Measurements from ENCODE around the gene OAT. TPM values are rescaled to one million over a fixed set of nuclear protein-coding genes. Genes with fewer than 3 reads are reported as not detected.

OAT gene
- total RNA-seq, 1 donor from 2014 or later: 54.2 TPM

- Histone ChIP-seq H3K4me3 (peak within 1 kb of the TSS; percentile 14), H3K36me3 (no peaks in the 10 kb centered on the region), H3K9me3 (no peaks in the 10 kb centered on the region), H3K27ac (no peak within 1 kb of the TSS), H3K27me3 (ENCODE audit: low read depth) (peaks cover 89% of the 10 kb centered on the region), H3K4me1 (peaks cover 16% of the 10 kb centered on the region)
- no peak for DNase-seq
- TF ChIP-seq CTCF (IDR thresholded peaks at IDR 0.05): no peak
- intact Hi-C loops (cut with DNase I): no loop called here
- peak; percentile 19 to 58 for ATAC-seq
Measured at GRCh38 chr10:124450012-124450782, 31.5 kb upstream of the OAT start, which contains the start of gene NKX1-2. Gene NKX1-2, minus strand, starts transcription at chr10:124450035. Its CDS starts 92 bp downstream, at chr10:124449943.

- ATAC-seq (no peak), DNase-seq (no peak)
- no peaks in the 10 kb centered on the region for H3K9me3 ChIP-seq
- peaks cover 97% of the 10 kb centered on the region for H3K27me3 ChIP-seq (ENCODE audit: low read depth)
- no peak overlapping the region for H3K27ac ChIP-seq
- intact Hi-C loops (cut with DNase I): no loop called here
- peaks cover 16% of the 10 kb centered on the region for H3K4me1 ChIP-seq
- no peaks in the 10 kb centered on the region for H3K36me3 ChIP-seq
- peak overlapping the region; percentile 14 for H3K4me3 ChIP-seq
- no peak for TF ChIP-seq CTCF (IDR thresholded peaks at IDR 0.05)
Measured at GRCh38 chr10:124449170-124450011, 30.7 kb upstream of the OAT start.

DNA sequence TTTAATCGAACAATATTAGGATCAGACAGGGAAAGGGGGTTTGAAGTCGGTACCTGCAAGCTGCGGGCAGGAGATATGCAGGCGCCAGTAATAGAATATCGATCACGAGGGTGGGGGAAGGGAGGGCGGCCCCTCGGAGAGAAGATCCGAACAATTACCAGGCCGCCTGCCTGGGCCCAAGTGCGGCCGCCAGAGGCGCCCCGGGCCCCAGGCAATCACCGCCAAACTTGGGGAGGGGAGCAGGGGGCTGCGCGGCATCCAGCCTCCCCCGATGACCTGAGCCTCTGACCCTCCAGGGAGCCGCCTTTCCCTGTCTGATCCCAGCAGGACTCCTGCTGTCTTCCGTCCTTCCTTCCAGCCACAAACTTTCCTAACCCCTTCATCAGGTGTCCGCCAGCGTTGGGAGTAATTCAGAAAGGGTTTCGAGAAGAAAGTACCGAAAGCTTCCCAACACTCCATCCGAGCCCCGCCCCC, 30.0 kb upstream of the OAT start:
- peaks cover 99% of the 10 kb centered on the region for H3K27me3 ChIP-seq (ENCODE audit: low read depth)
- intact Hi-C loops (cut with DNase I): no loop called here

GRCh38 chr10:124447751-124448466, 29.2 kb upstream of the OAT start:
- ATAC-seq (no peak), DNase-seq (no peak)
- peaks cover 16% of the 10 kb centered on the region for H3K4me1 ChIP-seq
- TF ChIP-seq CTCF (IDR thresholded peaks at IDR 0.05): no peak
- no peaks in the 10 kb centered on the region for H3K9me3 ChIP-seq
- H3K27me3 ChIP-seq (ENCODE audit: low read depth): peaks cover 95% of the 10 kb centered on the region
- H3K4me3 ChIP-seq: no peak overlapping the region
- intact Hi-C loops (cut with DNase I): no loop called here
- H3K36me3 ChIP-seq: no peaks in the 10 kb centered on the region
- no peak overlapping the region for H3K27ac ChIP-seq

More for the DNA sequence above, 30.0 kb upstream of the OAT start:
- no peaks in the 10 kb centered on the region for H3K36me3 ChIP-seq
- no peak for TF ChIP-seq CTCF (IDR thresholded peaks at IDR 0.05)
- ATAC-seq (no peak), DNase-seq (no peak)
- H3K4me3 ChIP-seq: no peak overlapping the region
- peaks cover 16% of the 10 kb centered on the region for H3K4me1 ChIP-seq
- no peaks in the 10 kb centered on the region for H3K9me3 ChIP-seq
- no peak overlapping the region for H3K27ac ChIP-seq
